ENCODE measurements around the gene PHF1.

The PHF1 gene

DNA sequence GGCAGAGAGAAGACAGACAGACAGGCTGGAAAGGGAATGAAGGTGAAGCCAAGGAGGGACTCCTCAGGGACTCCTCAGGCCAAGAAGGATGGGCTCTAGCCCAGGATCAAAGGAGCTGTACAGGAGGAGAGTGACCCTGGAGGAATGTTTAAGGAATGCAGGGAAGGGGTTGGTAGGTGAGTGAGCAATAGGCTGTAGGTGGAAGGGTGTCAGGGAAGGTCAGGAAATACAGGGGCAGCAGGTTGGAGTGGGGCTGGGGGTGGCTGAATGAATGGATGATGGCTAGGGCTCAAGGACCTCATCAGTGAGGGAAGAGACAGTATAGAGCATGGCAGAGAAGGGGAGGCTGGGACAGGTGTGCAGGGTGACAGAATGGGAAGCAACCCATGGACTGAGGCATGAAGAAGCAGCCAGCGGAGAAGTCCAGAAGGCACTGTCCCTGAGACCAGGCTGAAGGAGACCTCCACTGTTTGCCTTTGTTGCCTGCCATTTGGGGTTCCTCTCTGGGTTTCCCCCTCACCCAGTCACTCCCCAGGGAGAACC is 22.3 kb downstream of the PHF1 start:
- H3K4me3 ChIP-seq (ENCODE audit: low read depth, low read length): no peak overlapping the region
- TF ChIP-seq CTCF (IDR thresholded peaks at IDR 0.05; ENCODE audit: borderline replicate concordance, insufficient read depth, low read depth, low read length): no peak

DNA sequence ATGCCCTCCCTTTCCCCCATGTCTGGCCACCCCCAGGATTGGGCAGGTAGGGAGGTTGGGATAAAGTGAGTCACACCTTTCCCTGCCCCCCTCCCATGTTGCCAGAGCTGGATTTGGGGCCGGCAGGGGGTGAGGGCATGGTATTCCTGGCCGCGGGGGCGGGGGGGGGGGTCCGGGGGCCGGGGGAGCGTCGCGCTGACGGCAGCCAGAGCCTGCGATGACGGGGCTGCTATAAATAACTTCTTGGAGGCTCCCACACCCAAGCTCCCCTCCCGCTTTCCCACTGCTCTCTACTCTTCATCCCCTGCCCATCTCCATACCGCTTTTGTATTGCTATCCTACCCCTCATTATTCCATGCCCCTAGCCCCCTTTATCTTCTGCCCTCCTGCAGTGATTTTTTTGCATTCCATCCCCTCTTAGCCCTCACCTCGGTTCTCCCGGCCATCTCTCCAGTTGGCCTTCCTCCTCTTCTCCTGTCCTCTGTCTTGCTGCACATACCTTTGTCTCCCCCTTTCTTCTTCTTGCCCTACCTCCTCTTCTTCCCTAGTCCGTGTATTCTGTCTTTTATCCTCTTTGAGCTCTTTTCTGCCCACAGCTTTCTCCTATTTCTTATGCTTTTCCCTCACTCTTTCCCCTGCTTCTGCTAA is 22.9 kb downstream of the PHF1 start:
- no peak for TF ChIP-seq CTCF (IDR thresholded peaks at IDR 0.05; ENCODE audit: borderline replicate concordance, insufficient read depth, low read depth, low read length)

DNA sequence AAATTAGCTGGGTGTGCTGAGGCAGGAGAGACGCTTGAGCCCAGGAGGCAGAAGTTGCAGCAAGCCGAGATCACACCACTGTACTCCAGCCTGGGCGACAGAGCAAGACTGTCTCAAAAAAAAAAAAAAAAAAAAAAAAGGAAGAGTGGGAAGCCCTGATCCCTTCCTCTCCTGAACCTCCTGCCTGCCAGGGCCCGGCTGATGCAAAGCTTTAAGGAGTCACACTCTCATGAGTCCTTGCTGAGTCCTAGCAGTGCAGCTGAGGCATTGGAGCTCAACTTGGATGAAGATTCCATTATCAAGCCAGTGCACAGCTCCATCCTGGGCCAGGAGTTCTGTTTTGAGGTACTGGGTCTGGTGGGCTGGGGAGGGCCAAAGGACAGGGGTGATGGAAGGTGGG is 24.1 kb downstream of the PHF1 start:
- no peak overlapping the region for H3K4me3 ChIP-seq (ENCODE audit: low read depth, low read length)
- no peak for TF ChIP-seq CTCF (IDR thresholded peaks at IDR 0.05; ENCODE audit: borderline replicate concordance, insufficient read depth, low read depth, low read length)

More for the DNA sequence above, 22.9 kb downstream of the PHF1 start:
- H3K4me3 ChIP-seq (ENCODE audit: low read depth, low read length): no peak overlapping the region

- no peak for TF ChIP-seq CTCF (IDR thresholded peaks at IDR 0.05; ENCODE audit: borderline replicate concordance, insufficient read depth, low read depth, low read length)
Measured at GRCh38 chr6:33437666-33438065, 26.9 kb downstream of the PHF1 start.

GRCh38 chr6:33438978-33439594 is 28.3 kb downstream of the PHF1 start:
- no peak overlapping the region for H3K4me3 ChIP-seq (ENCODE audit: low read depth, low read length)
- TF ChIP-seq CTCF (IDR thresholded peaks at IDR 0.05; ENCODE audit: borderline replicate concordance, insufficient read depth, low read depth, low read length): no peak

More at GRCh38 chr6:33437666-33438065, 26.9 kb downstream of the PHF1 start:
- no peak overlapping the region for H3K4me3 ChIP-seq (ENCODE audit: low read depth, low read length)

- no peak for TF ChIP-seq CTCF (IDR thresholded peaks at IDR 0.05; ENCODE audit: borderline replicate concordance, insufficient read depth, low read depth, low read length)
- H3K4me3 ChIP-seq (ENCODE audit: low read depth, low read length): no peak overlapping the region
Measured at GRCh38 chr6:33439956-33440648, 29.3 kb downstream of the PHF1 start.
